ENCODE measurements around the gene TEAD1.

Gene TEAD1

GRCh38 chr11:12687740-12688139 lies 13.5 kb downstream of the TEAD1 start:
- DNase-seq = no peak

GRCh38 chr11:12689029-12689755 lies 15.0 kb downstream of the TEAD1 start:
- DNase-seq = no peak

- no peak for DNase-seq
Measured at GRCh38 chr11:12690663-12691062, 16.4 kb downstream of the TEAD1 start.

- DNase-seq = no peak
Measured at GRCh38 chr11:12691473-12691872, 17.3 kb downstream of the TEAD1 start.

GRCh38 chr11:12692229-12693075 lies 18.2 kb downstream of the TEAD1 start:
- DNase-seq = no peak

GRCh38 chr11:12693094-12693478 lies 18.9 kb downstream of the TEAD1 start:
- DNase-seq = no peak

- DNase-seq = no peak
Measured at GRCh38 chr11:12693479-12694182, 19.4 kb downstream of the TEAD1 start.

GRCh38 chr11:12694183-12694531 lies 19.9 kb downstream of the TEAD1 start:
- no peak for DNase-seq

GRCh38 chr11:12695221-12695794 lies 21.1 kb downstream of the TEAD1 start:
- no peak for DNase-seq

- no peak for DNase-seq
Measured at GRCh38 chr11:12695873-12696272, 21.7 kb downstream of the TEAD1 start.

- DNase-seq = no peak
Measured at GRCh38 chr11:12696911-12697581, 22.8 kb downstream of the TEAD1 start.

- DNase-seq = no peak
Measured at GRCh38 chr11:12698048-12698447, 23.8 kb downstream of the TEAD1 start.

- no peak for DNase-seq
Measured at GRCh38 chr11:12701811-12702592, 27.8 kb downstream of the TEAD1 start.

GRCh38 chr11:12702999-12703453 lies 28.8 kb downstream of the TEAD1 start:
- DNase-seq = no peak

GRCh38 chr11:12704049-12704448 lies 29.8 kb downstream of the TEAD1 start:
- DNase-seq = no peak

GRCh38 chr11:12705874-12706273 lies 31.7 kb downstream of the TEAD1 start:
- no peak for DNase-seq

GRCh38 chr11:12706545-12707499 lies 32.6 kb downstream of the TEAD1 start:
- DNase-seq = no peak

GRCh38 chr11:12707500-12707880 lies 33.3 kb downstream of the TEAD1 start:
- no peak for DNase-seq

- DNase-seq = no peak
Measured at GRCh38 chr11:12711496-12711895, 37.3 kb downstream of the TEAD1 start.

- no peak for DNase-seq
Measured at GRCh38 chr11:12712132-12712531, 37.9 kb downstream of the TEAD1 start.

- no peak for DNase-seq
Measured at GRCh38 chr11:12715131-12715530, 40.9 kb downstream of the TEAD1 start.

Data from GF-D8 (cell line).